Neutrophil (primary cell): ENCODE measurements around the gene GDAP1L1.

Source experiments
- H3K27ac ChIP-seq: fragments of 200-600 bp; sonication (generic); 2 replicates; pipeline ENCODE4 v1.5.1; 2016; ENCODE audit warnings: mild to moderate bottlenecking, moderate library complexity
- H3K27me3 ChIP-seq: fragments of 200-600 bp; sonication (generic); 2 replicates; pipeline ENCODE4 v1.6.0; 2016; ENCODE audit warnings: mild to moderate bottlenecking
- H3K36me3 ChIP-seq: fragments of 200-600 bp; sonication (generic); 2 replicates; pipeline ENCODE4 v1.5.1; 2017
- H3K4me1 ChIP-seq, 2 experiments: fragments of 200-600 bp in 1 of 2; sonication (generic) in 1 of 2; 1 replicate in 1 of 2; 2 replicates in 1 of 2; pipeline versions ENCODE4 v1.5.1 to v1.6.1; 2013 to 2016; ENCODE audit warnings: low read depth in 1 of 2, low read length in 1 of 2, mild to moderate bottlenecking in 1 of 2, moderate library complexity in 1 of 2; ENCODE audit not compliant: control insufficient read depth in 1 of 2, insufficient read depth in 1 of 2
- H3K4me3 ChIP-seq, 2 experiments: fragments of 200-600 bp in 1 of 2; sonication (generic) in 1 of 2; 1 replicate in 1 of 2; 2 replicates in 1 of 2; pipeline ENCODE4 v1.5.1; 2013 to 2016; ENCODE audit warnings: low read depth in 1 of 2, low read length in 1 of 2, mild to moderate bottlenecking in 1 of 2, moderate library complexity in 1 of 2
- H3K9me3 ChIP-seq: fragments of 200-600 bp; sonication (generic); 2 replicates; pipeline ENCODE4 v1.5.1; 2016
- CTCF ChIP-seq: fragments of 200-600 bp; sonication (generic); IDR thresholded peaks from 2 replicates; pipeline ENCODE4 v1.5.1; 2016; ENCODE audit warnings: antibody characterized with exemption

The GDAP1L1 gene

GRCh38 chr20:44204156-44204831 lies 42.8 kb upstream of the GDAP1L1 start:
- Histone ChIP-seq H3K36me3 (peaks cover 73% of the 10 kb centered on the region), H3K27ac (no peak overlapping the region), H3K4me1 (peaks cover 12 to 14% of the 10 kb centered on the region in 2 experiments), H3K9me3 (no peaks in the 10 kb centered on the region), H3K4me3 (no peak overlapping the region), H3K27me3 (no peaks in the 10 kb centered on the region)
- no peak for TF ChIP-seq CTCF

GRCh38 chr20:44204832-44205215 lies 42.3 kb upstream of the GDAP1L1 start:
- Histone ChIP-seq H3K36me3 (peaks cover 68% of the 10 kb centered on the region), H3K4me3 (no peak overlapping the region), H3K27ac (no peak overlapping the region), H3K27me3 (no peaks in the 10 kb centered on the region), H3K9me3 (no peaks in the 10 kb centered on the region), H3K4me1 (peaks cover 17 to 20% of the 10 kb centered on the region in 2 experiments)
- TF ChIP-seq CTCF: no peak

GRCh38 chr20:44206132-44206531 lies 41.0 kb upstream of the GDAP1L1 start:
- Histone ChIP-seq H3K4me3 (no peak overlapping the region), H3K27ac (peak overlapping the region; percentile 8), H3K27me3 (no peaks in the 10 kb centered on the region), H3K4me1 (peaks cover 20 to 22% of the 10 kb centered on the region in 2 experiments), H3K9me3 (no peaks in the 10 kb centered on the region), H3K36me3 (peaks cover 55% of the 10 kb centered on the region)
- no peak for TF ChIP-seq CTCF

- H3K36me3 ChIP-seq: peaks cover 44% of the 10 kb centered on the region
- H3K9me3 ChIP-seq: no peaks in the 10 kb centered on the region
- H3K27me3 ChIP-seq: no peaks in the 10 kb centered on the region
- H3K4me3 ChIP-seq: no peak overlapping the region
- peak overlapping the region; percentile 43 for H3K27ac ChIP-seq
- H3K4me1 ChIP-seq: peaks cover 28 to 33% of the 10 kb centered on the region in 2 experiments
- TF ChIP-seq CTCF: no peak
Observed at GRCh38 chr20:44207126-44207723, 39.9 kb upstream of the GDAP1L1 start.

- no peak for TF ChIP-seq CTCF
- Histone ChIP-seq H3K4me1 (peaks cover 35 to 38% of the 10 kb centered on the region in 2 experiments), H3K27me3 (no peaks in the 10 kb centered on the region), H3K36me3 (peaks cover 37% of the 10 kb centered on the region), H3K9me3 (no peaks in the 10 kb centered on the region), H3K27ac (no peak overlapping the region), H3K4me3 (peak overlapping the region in 1 of 2 experiments; percentile 95)
Observed at GRCh38 chr20:44208165-44208564, 38.9 kb upstream of the GDAP1L1 start.
